Testis (tissue), 2 donors: ENCODE data around the gene UPK1A.

Source experiments
- POLR2A ChIP-seq: fragments of 450-650 bp; IDR thresholded peaks from one replicate; pipeline ENCODE4 v1.6.1; 2017; ENCODE audit warnings: antibody characterized with exemption, mild to moderate bottlenecking, moderate library complexity
- TF ChIP-seq, protein P1 (sequence below), 3 experiments: fragments of 450-650 bp in 2 of 3; fragments of 200-600 bp in 1 of 3; sonication (generic) in 1 of 3; IDR thresholded peaks; one replicate each; pipeline ENCODE4 v1.5.1; 2016 to 2019; ENCODE audit warnings: antibody characterized with exemption in 3 of 3, mild to moderate bottlenecking in 2 of 3, moderate library complexity in 1 of 3

DNA sequence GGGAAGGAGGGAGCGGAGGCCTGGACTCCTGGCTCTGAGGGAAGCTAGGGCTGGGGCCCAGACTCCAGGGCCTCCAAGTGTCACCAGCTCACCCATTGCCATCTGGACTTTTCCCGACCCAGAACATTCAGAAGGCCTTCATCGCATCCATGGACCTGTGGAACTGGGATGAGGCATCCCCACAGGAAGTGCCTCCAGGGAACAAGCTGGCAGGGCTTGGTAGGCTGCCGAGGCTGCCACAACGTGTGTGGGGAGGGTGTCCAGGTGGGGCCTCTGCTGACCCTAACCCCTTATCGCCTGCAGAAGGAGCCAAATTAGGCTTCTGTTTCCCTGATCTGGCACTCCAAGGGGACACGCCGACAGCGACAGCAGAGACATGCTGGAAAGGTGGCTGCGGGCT, 24.0 kb upstream of the UPK1A start:
- TF ChIP-seq, protein P1, sequence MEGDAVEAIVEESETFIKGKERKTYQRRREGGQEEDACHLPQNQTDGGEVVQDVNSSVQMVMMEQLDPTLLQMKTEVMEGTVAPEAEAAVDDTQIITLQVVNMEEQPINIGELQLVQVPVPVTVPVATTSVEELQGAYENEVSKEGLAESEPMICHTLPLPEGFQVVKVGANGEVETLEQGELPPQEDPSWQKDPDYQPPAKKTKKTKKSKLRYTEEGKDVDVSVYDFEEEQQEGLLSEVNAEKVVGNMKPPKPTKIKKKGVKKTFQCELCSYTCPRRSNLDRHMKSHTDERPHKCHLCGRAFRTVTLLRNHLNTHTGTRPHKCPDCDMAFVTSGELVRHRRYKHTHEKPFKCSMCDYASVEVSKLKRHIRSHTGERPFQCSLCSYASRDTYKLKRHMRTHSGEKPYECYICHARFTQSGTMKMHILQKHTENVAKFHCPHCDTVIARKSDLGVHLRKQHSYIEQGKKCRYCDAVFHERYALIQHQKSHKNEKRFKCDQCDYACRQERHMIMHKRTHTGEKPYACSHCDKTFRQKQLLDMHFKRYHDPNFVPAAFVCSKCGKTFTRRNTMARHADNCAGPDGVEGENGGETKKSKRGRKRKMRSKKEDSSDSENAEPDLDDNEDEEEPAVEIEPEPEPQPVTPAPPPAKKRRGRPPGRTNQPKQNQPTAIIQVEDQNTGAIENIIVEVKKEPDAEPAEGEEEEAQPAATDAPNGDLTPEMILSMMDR (IDR thresholded peaks at IDR 0.05) = no peak
- TF ChIP-seq POLR2A = no peak
